ENCODE measurements around the gene PPTC7. TPM values are rescaled to one million over a fixed set of nuclear protein-coding genes. Genes with fewer than 3 reads are reported as not detected.

The PPTC7 gene, protein sequence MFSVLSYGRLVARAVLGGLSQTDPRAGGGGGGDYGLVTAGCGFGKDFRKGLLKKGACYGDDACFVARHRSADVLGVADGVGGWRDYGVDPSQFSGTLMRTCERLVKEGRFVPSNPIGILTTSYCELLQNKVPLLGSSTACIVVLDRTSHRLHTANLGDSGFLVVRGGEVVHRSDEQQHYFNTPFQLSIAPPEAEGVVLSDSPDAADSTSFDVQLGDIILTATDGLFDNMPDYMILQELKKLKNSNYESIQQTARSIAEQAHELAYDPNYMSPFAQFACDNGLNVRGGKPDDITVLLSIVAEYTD
- polyA plus RNA-seq (7.1 and 7.2 TPM in 2 replicates), polyA minus RNA-seq (17.3 and 20.0 TPM in 2 replicates)

DNA sequence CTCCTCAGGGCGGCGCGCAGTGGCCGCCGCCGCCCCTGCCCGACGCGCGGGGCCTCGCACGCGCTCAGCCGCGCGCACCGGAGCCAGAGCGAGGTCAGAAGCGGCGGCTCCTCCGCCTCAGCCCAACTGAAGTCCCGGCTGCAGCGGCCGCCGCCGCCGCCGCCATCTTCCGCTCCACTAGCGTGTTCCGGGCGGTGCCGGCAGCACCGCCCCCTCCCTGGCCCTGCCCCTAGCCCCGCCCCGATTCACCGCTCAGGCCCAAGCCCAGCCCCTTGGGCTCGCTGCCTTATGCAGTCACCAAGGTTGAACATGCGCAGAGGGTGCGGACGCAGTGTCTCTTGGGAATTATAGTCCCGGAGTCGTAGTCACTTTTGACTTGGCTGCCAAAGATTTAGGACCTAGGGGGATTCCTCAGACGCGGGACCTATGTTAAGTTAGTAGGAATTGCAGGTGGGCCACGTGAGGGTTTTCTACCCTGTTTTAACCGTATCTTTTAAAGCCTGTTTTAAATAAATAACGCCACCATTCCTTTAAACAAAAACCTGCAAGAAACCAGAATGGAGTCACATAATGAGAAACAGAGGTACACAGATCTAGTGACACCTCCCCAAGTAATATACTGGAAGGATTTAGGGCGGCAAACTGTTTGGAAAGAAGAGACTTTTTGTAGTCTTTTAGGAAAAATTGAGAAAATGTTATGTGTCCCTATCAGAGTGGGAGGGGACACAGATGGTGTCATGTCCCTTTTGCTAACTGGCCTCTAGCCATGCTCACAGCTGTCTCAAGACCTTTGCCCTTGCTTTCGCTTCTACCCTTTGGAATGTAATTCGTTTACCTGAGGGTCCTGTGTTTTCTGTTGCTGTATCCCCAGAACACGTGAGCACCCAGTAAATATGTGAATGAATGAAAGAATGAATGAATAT, at the start of gene PPTC7:
Gene PPTC7, minus strand, starts transcription at position 182 of the 923 bp plus-strand sequence. CDS start 287 bp downstream, outside the sequence.
- Histone ChIP-seq H3K27me3 (ENCODE audit: insufficient read depth, low read depth, low read length) (no peaks in the 10 kb centered on the region), H4K20me1 (ENCODE audit: insufficient read depth) (peaks cover 4% of the 10 kb centered on the region), H3K27ac (ENCODE audit: low read length) (peak within 1 kb of the TSS; percentile 76), H3K9ac (ENCODE audit: low read length) (peak within 1 kb of the TSS; percentile 75), H3K79me2 (replicated peaks; ENCODE audit: insufficient read depth, low read length) (peaks cover 19% of the 10 kb centered on the region), H3K4me3 (ENCODE audit: low read length) (peak within 1 kb of the TSS; percentile 99), H3K9me2 (ENCODE audit: insufficient read depth, low read length) (no peaks in the 10 kb centered on the region), H3K36me3 (ENCODE audit: insufficient read depth, low read length) (no peaks in the 10 kb centered on the region), H3K9me3 (ENCODE audit: low read length) (no peaks in the 10 kb centered on the region), H3K4me2 (ENCODE audit: low read length) (peak within 1 kb of the TSS; percentile 81), H2AFZ (ENCODE audit: low read depth, low read length) (peak within 1 kb of the TSS; percentile 89), H3F3A (ENCODE audit: insufficient read depth, low read length, poor library complexity, severe bottlenecking) (no peaks in the 10 kb centered on the region)
- TF ChIP-seq EZH2 (IDR thresholded peaks at IDR 0.05; ENCODE audit: borderline replicate concordance, insufficient read depth, low read length, poor library complexity, severe bottlenecking) (no peak), EP300 (conservative IDR thresholded peaks at IDR 0.05; ENCODE audit: poor library complexity, severe bottlenecking) (peak; percentile 50), MXI1 (conservative IDR thresholded peaks at IDR 0.05; ENCODE audit: poor library complexity, severe bottlenecking) (peak; percentile 32), RAD21 (conservative IDR thresholded peaks at IDR 0.05) (no peak), POLR2AphosphoS5 (IDR thresholded peaks at IDR 0.05) (peak; percentile 85), SMC3 (conservative IDR thresholded peaks at IDR 0.05; ENCODE audit: poor library complexity) (peak; percentile 21), TAF1 (IDR thresholded peaks at IDR 0.05; ENCODE audit: low read depth) (peak; percentile 63)
- TF ChIP-seq, protein P1, sequence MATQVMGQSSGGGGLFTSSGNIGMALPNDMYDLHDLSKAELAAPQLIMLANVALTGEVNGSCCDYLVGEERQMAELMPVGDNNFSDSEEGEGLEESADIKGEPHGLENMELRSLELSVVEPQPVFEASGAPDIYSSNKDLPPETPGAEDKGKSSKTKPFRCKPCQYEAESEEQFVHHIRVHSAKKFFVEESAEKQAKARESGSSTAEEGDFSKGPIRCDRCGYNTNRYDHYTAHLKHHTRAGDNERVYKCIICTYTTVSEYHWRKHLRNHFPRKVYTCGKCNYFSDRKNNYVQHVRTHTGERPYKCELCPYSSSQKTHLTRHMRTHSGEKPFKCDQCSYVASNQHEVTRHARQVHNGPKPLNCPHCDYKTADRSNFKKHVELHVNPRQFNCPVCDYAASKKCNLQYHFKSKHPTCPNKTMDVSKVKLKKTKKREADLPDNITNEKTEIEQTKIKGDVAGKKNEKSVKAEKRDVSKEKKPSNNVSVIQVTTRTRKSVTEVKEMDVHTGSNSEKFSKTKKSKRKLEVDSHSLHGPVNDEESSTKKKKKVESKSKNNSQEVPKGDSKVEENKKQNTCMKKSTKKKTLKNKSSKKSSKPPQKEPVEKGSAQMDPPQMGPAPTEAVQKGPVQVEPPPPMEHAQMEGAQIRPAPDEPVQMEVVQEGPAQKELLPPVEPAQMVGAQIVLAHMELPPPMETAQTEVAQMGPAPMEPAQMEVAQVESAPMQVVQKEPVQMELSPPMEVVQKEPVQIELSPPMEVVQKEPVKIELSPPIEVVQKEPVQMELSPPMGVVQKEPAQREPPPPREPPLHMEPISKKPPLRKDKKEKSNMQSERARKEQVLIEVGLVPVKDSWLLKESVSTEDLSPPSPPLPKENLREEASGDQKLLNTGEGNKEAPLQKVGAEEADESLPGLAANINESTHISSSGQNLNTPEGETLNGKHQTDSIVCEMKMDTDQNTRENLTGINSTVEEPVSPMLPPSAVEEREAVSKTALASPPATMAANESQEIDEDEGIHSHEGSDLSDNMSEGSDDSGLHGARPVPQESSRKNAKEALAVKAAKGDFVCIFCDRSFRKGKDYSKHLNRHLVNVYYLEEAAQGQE (IDR thresholded peaks at IDR 0.05; ENCODE audit: borderline replicate concordance) = peak; percentile 16
- TF ChIP-seq, protein P2, sequence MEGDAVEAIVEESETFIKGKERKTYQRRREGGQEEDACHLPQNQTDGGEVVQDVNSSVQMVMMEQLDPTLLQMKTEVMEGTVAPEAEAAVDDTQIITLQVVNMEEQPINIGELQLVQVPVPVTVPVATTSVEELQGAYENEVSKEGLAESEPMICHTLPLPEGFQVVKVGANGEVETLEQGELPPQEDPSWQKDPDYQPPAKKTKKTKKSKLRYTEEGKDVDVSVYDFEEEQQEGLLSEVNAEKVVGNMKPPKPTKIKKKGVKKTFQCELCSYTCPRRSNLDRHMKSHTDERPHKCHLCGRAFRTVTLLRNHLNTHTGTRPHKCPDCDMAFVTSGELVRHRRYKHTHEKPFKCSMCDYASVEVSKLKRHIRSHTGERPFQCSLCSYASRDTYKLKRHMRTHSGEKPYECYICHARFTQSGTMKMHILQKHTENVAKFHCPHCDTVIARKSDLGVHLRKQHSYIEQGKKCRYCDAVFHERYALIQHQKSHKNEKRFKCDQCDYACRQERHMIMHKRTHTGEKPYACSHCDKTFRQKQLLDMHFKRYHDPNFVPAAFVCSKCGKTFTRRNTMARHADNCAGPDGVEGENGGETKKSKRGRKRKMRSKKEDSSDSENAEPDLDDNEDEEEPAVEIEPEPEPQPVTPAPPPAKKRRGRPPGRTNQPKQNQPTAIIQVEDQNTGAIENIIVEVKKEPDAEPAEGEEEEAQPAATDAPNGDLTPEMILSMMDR (IDR thresholded peaks at IDR 0.05; ENCODE audit: poor library complexity, severe bottlenecking) = peak; percentile 16

DNA sequence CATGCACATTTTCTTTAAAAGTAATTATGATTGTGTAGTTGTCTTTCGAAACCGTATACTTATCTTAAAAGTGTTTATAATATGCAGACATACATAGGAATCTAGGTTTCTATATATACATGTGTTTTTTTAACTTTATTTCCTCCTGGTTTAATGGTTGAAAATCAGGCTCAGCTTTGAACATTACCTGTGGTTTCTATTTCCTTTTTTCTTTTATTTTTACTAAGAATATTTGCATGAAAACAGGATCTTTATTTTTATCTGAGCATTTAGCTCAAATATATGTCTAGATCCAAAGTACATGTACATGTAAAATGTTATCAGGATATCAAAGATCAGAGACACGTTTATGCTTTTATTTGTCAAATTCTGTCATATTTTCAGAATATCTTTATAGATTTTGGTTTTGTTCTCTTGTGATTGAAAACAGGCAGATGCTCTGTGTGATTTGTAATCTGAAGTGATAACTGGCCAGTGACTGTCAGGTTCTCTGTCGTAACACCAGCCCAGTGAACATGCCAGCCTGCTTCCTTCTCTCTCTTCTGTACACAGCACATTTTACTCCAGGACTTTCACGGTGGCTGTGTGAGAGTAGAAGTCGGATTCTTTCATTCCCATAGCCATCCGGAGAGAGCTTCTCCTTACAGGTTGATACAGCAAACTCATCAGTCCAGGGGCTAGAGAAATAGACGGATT, 44.5 kb upstream of the PPTC7 start:
- Histone ChIP-seq H3K4me2 (ENCODE audit: low read length) (no peak overlapping the region), H4K20me1 (ENCODE audit: insufficient read depth) (no peaks in the 10 kb centered on the region), H3K9me3 (ENCODE audit: low read length) (no peaks in the 10 kb centered on the region), H2AFZ (ENCODE audit: low read depth, low read length) (no peak overlapping the region), H3K27me3 (ENCODE audit: insufficient read depth, low read depth, low read length) (no peaks in the 10 kb centered on the region), H3K36me3 (ENCODE audit: insufficient read depth, low read length) (no peaks in the 10 kb centered on the region), H3K4me3 (ENCODE audit: low read length) (no peak overlapping the region), H3K27ac (ENCODE audit: low read length) (no peak overlapping the region), H3K9me2 (ENCODE audit: insufficient read depth, low read length) (no peaks in the 10 kb centered on the region), H3K9ac (ENCODE audit: low read length) (no peak overlapping the region), H3K79me2 (replicated peaks; ENCODE audit: insufficient read depth, low read length) (no peaks in the 10 kb centered on the region), H3F3A (ENCODE audit: insufficient read depth, low read length, poor library complexity, severe bottlenecking) (no peaks in the 10 kb centered on the region)
- TF ChIP-seq SMC3 (conservative IDR thresholded peaks at IDR 0.05; ENCODE audit: poor library complexity) (no peak), RAD21 (conservative IDR thresholded peaks at IDR 0.05) (no peak), MXI1 (conservative IDR thresholded peaks at IDR 0.05; ENCODE audit: poor library complexity, severe bottlenecking) (no peak), EZH2 (IDR thresholded peaks at IDR 0.05; ENCODE audit: borderline replicate concordance, insufficient read depth, low read length, poor library complexity, severe bottlenecking) (no peak), POLR2AphosphoS5 (IDR thresholded peaks at IDR 0.05) (no peak), EP300 (conservative IDR thresholded peaks at IDR 0.05; ENCODE audit: poor library complexity, severe bottlenecking) (no peak)
- TF ChIP-seq, protein P1 (IDR thresholded peaks at IDR 0.05; ENCODE audit: borderline replicate concordance) = no peak
